ENCODE results near the gene RAB4B.
"Not testable (repeated sequence)": the region's sequence is repeated elsewhere in the genome, so short reads cannot be mapped to it uniquely, and the experiment has no call there.

The RAB4B gene, protein sequence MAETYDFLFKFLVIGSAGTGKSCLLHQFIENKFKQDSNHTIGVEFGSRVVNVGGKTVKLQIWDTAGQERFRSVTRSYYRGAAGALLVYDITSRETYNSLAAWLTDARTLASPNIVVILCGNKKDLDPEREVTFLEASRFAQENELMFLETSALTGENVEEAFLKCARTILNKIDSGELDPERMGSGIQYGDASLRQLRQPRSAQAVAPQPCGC

GRCh38 chr19:40777937-40778705 is at the start of gene RAB4B:
Gene RAB4B, plus strand, starts transcription at chr19:40778247. Its CDS starts 129 bp downstream, at chr19:40778376.
- peak; percentile 95 for DNase-seq (ENCODE audit: low read depth, low spot score)

GRCh38 chr19:40730065-40730464 is 48.0 kb upstream of the RAB4B start:
- not testable (repeated sequence) for H3K27ac ChIP-seq; DNase-seq (ENCODE audit: low read depth, low spot score)

More at GRCh38 chr19:40777937-40778705, at the start of gene RAB4B:
- peak within 1 kb of the TSS; percentile 96 for H3K27ac ChIP-seq

- not testable (repeated sequence) for H3K27ac ChIP-seq; DNase-seq (ENCODE audit: low read depth, low spot score)
These were observed 45.7 kb upstream of the RAB4B start for GRCh38 chr19:40732304-40732703.

DNA sequence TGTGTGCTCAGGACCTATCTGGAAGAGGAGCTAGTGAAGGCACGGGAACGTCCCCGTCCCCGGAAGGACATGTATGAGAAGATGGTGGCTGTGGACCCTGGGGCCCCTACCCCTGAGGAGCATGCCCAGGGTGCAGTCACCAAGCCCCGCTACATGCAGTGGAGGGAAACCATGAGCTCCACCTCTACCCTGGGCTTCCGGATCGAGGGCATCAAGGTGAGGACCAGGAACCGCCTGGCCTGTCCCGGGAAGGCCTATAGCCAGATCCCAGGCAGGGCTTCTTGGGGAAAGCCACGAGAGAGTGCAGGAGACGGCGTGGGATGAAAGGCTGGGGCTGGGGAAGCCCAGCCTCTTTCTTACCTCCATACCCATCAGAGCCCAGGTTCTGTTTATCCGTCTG is 44.9 kb upstream of the RAB4B start:
- no peak overlapping the region for H3K27ac ChIP-seq
- DNase-seq (ENCODE audit: low read depth, low spot score): no peak

GRCh38 chr19:40735013-40735771 is 42.9 kb upstream of the RAB4B start:
- H3K27ac ChIP-seq: peak overlapping the region; percentile 54
- no peak for DNase-seq (ENCODE audit: low read depth, low spot score)

- DNase-seq (ENCODE audit: low read depth, low spot score): no peak
- H3K27ac ChIP-seq: peak overlapping the region; percentile 54
These were observed 41.4 kb upstream of the RAB4B start for GRCh38 chr19:40736661-40737060.

DNA sequence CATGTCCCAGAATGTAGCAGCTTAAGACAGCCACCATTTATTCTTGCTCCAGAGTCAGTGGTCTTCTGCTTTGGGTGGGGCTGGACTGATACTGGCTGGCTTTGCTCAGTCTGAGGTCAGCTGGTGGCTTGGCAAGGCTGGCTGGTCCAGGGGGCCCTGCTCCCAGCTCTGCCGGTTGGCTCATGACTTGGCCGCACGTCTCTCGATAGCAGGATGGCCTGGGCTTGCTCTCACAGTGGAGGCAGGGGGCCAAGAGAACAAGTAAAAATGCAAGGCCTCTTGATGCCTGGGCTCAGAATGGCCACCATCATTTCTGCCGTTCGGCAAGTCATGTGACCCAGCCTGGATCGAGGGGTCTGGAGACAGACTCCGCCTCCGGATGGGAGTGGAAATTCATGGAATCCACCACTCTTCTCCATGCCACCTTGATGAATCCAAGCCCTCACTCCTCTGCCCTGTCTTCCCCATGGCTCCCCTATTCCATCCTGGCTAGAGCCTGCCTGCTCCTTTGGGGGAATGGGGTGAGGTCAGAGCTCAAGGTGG is 40.9 kb upstream of the RAB4B start:
- no peak for DNase-seq (ENCODE audit: low read depth, low spot score)
- H3K27ac ChIP-seq: peak overlapping the region; percentile 54

GRCh38 chr19:40739030-40739839 is 38.8 kb upstream of the RAB4B start:
- H3K27ac ChIP-seq: no peak overlapping the region

DNA sequence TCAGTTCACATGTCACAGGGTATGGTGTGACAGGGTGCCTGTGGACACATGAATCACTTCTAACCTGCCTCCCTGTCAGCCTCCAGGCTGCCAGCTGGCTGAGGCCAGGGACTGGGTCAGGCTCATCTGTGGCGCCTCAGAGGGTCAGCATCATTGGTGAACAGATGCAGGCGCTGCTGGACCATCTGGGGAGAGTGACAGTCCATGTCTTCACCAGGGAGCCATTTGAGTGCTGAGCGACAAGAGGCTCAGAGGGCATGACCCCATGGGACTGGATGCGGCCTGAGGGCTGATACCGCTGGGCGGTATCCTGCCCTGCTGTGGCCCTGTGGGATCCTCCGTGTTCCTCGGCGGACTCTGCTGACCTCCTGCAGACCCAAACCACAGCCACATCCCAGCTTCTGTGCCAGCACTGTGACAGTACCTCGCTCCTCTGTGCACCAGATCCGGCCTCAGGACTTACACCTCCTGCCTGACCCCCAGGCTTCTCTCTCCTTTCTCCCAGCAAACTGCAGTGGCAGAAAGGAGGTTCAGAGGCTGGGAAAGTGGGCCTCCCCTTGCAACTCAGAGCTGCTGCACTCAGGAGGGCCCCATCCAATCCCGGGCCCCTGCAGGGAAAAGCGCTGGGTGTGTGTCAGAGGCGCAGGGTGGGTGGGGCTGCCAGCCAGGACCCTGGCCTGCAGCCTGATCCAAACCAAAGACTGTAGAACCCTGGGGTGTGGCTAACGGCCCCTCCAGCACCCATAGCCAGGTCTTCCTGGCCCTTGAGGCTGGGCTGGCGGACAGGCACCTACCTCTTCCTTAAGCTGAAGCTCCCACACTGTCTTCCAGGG is 38.0 kb upstream of the RAB4B start:
- peak overlapping the region; percentile 23 for H3K27ac ChIP-seq
- no peak for DNase-seq (ENCODE audit: low read depth, low spot score)

More at GRCh38 chr19:40739030-40739839, 38.8 kb upstream of the RAB4B start:
- no peak for DNase-seq (ENCODE audit: low read depth, low spot score)

GRCh38 chr19:40740747-40741146 is 37.3 kb upstream of the RAB4B start:
- DNase-seq (ENCODE audit: low read depth, low spot score): no peak
- H3K27ac ChIP-seq: peak overlapping the region; percentile 23

DNA sequence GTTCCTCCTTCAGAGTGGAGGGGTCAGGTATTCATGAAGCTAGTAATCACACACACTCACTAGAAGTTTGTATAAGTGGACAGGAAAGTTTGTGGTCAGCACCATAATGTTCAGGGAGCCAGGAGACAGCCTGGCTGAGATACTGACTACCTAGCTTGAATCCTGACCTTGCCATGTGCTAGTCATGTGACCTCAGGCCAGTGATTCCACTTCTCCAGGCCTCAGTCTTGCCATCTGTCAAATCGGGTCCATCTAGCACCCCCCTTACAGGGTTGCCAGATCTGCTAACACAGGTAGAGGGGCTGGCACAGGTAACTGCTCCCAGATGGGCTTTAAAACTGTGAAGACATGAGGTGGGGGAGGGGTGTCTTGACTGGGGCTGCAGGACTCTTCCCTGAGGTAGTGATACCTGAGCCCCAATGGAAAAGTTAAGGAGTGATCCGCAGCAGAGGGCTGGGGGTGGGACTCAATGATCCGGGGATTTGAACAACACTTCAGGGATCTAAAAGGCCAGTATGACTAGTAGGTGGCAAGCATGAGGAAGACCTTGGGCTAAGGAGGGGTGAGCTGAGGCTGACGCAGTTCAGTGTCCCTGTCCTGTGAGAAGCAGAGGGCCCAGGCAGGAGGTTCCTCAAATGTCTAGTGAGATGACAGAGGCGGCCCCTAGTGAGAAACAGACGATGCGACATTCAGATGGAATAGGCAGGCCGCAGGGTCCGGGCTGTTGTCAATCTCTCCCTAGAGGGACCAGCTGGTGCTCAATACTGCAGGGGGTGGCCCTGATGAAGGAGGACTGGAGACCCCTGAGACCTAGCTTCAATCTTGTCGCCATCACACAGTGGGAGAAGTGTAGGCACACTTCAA is 36.3 kb upstream of the RAB4B start:
- H3K27ac ChIP-seq: peak overlapping the region; percentile 23
- no peak for DNase-seq (ENCODE audit: low read depth, low spot score)

DNA sequence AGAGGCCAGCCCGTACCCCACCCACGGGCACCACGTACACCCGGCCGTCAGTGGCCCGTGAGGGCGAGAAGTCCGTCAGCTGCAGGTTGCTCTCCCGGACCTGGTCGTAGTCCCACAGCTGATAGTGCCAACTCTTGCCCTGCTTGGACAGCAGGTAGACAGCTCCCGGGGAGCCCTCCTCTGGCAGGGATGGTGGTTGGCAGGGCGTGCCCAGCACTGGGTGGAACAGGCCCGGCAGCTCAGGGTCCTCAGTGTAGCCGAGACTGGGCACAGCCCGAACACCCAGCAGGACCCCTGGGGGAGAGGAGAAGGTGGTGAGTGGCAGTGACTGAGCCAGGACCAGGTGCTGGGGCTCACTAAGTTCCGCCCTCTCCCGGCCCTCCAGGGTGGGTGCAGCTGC is 35.6 kb upstream of the RAB4B start:
- H3K27ac ChIP-seq: no peak overlapping the region
- DNase-seq (ENCODE audit: low read depth, low spot score): no peak

DNA sequence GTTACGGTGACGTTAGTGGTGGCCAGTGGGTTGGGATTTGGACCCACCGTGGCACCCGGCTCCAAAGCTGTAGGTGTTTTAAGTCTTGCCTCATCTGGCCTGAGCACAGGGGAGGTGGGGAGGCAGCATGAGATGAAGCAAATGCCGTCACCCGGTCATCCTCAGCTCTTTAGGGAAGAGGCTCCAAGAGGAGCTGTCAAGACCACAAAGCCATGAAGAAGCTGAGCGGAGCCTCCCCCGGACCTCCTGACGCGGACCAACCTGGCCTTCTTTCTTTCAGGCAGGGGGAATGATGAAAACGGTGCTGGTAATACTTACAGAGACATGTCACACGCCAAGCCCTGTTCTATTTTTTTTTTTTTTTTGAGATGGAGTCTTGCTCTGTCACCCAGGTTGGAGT is 35.2 kb upstream of the RAB4B start:
- DNase-seq (ENCODE audit: low read depth, low spot score): no peak

GRCh38 chr19:40743926-40744325 is 34.1 kb upstream of the RAB4B start:
- no peak overlapping the region for H3K27ac ChIP-seq
- DNase-seq (ENCODE audit: low read depth, low spot score): no peak

More for the DNA sequence above, 35.2 kb upstream of the RAB4B start:
- no peak overlapping the region for H3K27ac ChIP-seq

- DNase-seq (ENCODE audit: low read depth, low spot score): no peak
- peak overlapping the region; percentile 5 for H3K27ac ChIP-seq
These were observed 33.3 kb upstream of the RAB4B start for GRCh38 chr19:40744554-40745401.

DNA sequence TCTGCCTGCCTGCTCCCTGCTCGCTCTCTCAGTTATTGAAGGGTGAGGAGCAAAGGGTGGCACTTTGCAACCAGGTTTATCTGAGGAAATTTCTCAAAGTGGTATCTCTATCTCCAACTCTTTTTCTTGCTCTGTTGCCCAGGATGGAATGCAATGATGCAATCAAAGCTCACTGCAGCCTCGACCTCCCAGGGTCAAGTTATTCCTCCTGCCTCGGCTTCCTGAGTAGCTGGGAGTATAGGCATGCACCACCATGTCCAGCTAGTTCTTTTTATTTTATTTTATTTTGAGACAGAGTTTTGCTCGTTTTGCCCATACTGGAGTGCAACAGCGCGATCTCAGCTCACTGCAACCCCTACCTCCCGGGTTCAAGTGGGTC is 32.7 kb upstream of the RAB4B start:
- DNase-seq (ENCODE audit: low read depth, low spot score): no peak

DNA sequence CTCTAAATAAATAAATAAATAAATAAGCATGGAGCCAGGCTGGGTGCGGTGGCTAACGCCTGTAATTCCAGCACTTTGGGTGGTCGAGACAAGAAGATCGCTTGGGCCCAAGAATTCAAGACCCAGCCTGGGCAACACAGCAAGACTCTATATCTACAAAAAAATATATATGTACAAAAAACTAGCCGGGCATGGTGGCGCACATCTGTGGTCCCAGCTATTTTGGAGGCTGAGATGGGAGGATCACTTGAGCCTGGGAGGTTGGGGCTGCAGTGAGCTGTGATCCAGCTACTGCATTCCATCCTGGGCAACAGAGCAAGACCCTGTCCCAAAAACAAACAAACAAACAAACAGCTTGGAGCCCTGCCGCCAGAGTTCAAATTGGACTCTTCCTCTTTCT is 30.5 kb upstream of the RAB4B start:
- DNase-seq (ENCODE audit: low read depth, low spot score): no peak
- no peak overlapping the region for H3K27ac ChIP-seq

More for the DNA sequence above, 32.7 kb upstream of the RAB4B start:
- H3K27ac ChIP-seq: peak overlapping the region; percentile 5
